DND-41 (cell line): ENCODE data around the gene TASOR2.

ENCODE experiments used
- CTCF ChIP-seq: IDR thresholded peaks from 2 replicates; pipeline ENCODE4 v1.5.1; 2012; ENCODE audit warnings: borderline replicate concordance, low read length, moderate library complexity, mild to moderate bottlenecking; ENCODE audit not compliant: poor library complexity, severe bottlenecking; ENCODE audit errors: extremely low read depth
- EZH2 ChIP-seq: IDR thresholded peaks from 3 replicates; pipeline ENCODE4 v1.6.1; 2012; ENCODE audit warnings: borderline replicate concordance, low read depth, mild to moderate bottlenecking, moderate library complexity, low read length, inconsistent platforms; ENCODE audit not compliant: severe bottlenecking

DNA sequence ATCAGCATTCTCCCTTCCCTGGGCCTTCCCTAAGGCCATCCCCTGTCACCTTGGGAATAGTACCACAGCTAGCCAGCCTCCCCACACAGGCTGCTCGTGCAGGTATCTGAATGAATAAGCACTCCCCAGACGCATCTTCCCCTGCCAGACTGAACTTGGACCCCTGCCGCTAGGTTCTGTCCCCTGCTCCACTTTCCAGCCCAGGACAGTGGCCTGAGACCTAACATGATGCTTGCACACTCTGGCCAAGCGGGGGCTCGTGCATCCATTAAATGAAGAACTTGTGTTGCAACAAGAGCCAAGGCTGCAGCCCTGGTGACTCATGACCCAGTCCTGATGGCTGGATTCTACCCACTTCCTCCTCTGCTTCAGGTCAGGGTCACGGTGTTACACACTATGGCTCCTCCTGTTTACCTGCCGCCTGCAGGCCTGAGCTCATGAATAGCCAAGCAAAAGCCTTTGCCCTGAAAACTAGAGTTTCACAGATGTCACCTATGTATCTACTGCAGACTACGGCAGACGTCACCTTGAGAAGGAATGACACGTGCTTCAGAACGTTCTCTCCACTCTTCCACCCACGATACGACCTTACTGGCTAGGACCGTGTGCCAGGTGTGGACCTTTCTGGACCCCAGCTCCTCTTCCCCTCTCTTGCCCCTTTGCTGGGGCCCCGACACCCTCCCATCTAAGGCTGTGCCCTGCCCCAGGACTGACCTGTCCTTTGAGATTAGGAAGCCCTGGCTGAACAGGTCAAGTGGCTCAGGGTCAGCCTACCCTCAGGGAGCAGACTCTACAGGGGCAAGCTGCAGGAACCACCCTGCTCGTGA is 24.7 kb upstream of the TASOR2 start:
- no peak for TF ChIP-seq CTCF
- no peak for TF ChIP-seq EZH2
